ENCODE results near the gene OR51M1.
"Not testable (repeated sequence)": the region's sequence is repeated elsewhere in the genome, so short reads cannot be mapped to it uniquely, and the experiment has no call there.

Gene OR51M1, protein sequence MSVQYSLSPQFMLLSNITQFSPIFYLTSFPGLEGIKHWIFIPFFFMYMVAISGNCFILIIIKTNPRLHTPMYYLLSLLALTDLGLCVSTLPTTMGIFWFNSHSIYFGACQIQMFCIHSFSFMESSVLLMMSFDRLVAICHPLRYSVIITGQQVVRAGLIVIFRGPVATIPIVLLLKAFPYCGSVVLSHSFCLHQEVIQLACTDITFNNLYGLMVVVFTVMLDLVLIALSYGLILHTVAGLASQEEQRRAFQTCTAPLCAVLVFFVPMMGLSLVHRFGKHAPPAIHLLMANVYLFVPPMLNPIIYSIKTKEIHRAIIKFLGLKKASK

DNA sequence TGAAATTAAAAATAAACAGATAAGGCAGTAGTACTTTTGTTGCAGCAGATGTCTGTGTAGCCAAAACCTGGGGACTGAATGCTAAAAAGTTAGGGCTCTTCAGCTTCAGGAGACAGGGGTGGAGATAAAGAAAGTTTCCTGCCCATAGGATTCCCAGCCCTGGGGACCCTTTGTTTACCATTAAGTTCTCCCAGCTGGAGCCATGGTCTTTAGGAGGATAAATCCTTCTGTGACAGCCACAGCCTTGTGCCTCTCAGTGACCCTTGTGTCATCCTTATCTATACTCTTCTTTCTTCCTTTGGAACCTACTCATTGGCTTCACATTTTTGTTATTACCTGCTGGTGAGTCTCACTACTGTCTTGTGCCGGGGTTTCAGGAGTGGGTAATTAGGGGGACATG, at the start of gene OR51M1:
Gene OR51M1, plus strand, starts transcription at position 237 of the 400 bp plus-strand sequence. CDS start 5,587 bp downstream, outside the sequence.
- no peak for DNase-seq

DNA sequence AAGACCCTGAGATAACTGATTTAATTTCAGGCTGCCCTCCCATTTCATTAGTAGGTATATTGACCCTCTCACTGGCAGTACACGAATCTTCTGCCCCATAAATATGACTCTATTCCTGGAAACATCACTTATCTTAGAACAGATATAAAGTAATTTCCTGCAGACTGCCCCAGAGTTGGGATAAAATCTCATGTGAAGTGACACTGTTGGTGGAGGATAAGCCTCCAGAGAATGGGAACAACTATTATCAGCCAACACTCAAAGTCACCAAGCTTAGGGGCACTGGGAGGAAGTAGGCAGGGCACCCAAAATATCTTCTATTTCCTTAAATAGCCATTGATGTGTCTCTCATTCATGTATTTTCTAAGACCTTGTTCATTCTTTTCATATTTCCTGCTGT, 48.4 kb upstream of the OR51M1 start:
- no peak for DNase-seq

DNA sequence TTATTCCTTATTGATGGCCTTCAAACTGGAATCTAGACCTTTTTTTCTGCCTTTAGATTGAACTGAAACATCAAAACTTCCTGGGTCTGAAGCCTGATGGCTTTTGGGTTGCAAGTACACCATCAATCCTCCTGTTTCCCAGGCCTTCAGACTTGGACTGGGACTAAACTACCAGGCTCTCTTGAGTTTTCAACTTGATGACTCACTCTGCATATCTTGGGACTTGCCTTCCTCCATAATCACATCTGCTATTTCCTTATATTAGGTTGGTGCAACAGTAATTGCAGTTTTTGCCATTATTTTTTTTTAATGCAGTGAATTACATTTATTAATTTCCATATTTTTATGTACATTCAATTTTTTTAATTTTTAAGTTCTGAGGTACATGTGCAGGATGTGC, 47.3 kb upstream of the OR51M1 start:
- no peak for DNase-seq

DNA sequence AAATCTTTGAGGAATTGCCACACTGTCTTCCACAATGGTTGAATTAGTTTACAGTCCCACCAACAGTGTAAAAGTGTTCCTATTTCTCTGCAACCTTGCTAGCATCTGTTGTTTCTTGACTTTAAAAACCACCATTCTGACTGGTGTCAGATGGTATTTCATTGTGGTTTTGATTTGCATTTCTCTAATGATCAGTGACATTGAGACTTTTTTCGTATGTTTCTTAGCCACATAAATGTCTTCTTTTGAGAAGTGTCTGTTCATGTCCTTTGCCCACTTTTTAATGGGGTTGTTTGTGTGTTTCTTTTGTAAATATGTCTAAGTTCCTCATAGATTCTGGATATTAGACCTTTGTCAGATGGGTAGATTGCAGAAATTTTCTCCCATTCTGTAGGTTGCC, 46.4 kb upstream of the OR51M1 start:
- not testable (repeated sequence) for DNase-seq

DNA sequence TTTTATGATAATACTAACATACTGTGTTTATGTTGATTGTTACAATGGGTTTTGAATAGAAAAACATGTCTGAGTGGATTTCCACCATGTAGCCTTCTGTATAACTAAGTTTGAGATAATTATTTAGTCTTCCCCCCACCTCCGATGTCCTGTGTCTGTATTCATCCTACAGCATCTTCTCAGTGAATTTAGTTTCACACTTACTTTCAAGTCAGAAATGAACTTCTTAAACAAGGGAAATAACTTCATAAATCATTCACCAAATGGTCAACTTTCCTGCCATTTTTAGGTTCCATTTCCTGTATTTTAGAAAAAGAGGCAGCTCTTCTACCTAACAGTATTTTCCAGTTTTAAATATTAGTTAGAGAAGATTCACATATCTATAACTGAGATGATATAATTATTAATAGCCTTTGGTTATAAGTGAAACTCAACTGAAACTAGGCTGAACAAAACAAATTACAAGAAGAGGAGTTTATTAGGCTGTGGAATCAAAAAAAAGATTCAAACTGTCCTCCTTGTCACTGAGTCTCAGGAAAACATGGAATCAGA, 43.8 kb upstream of the OR51M1 start:
- DNase-seq, result no peak

DNA sequence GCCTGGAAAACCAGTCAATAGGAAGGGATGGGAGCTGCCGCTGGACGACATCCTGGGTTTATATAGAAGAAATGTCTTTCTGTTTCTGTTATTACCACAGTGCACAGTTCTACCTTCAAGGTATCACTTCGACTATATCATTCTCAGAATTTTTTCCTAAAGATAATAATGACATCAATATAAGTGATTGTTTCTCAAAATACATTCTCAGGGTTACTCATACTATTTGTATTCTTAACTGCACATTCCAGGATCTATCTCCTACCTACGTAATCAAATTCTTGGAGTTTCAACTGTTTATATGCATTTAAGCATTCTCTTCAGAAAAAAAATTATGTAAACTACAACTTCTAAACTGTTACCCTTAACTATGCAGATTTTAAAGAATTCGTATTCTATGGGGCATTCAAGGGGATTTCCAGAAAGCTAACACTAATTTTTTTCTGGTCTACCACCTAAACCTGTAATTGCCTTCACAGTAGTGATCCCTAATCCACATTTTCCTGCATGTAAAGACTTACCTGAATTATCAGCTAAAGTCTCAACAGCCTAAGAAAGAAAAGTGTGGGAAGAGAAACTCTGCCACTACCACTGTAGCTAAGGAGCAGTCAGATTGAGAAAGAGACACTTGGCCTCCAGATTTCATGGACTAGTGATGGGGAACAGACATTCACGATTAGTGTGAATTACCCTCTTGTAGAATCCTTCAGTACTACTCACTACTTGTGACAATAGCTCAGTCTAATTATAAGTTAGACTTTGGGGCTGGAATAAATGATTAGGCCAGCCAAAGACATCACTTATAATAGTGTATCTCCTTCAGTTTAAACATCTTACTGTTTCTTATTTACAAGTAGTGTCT, 39.9 kb upstream of the OR51M1 start, which contains the start of gene OR51B5:
Gene OR51B5, minus strand, starts transcription at position 51 of the 862 bp plus-strand sequence. Its CDS starts 0 bp downstream, at position 51.
- DNase-seq, result no peak

DNA sequence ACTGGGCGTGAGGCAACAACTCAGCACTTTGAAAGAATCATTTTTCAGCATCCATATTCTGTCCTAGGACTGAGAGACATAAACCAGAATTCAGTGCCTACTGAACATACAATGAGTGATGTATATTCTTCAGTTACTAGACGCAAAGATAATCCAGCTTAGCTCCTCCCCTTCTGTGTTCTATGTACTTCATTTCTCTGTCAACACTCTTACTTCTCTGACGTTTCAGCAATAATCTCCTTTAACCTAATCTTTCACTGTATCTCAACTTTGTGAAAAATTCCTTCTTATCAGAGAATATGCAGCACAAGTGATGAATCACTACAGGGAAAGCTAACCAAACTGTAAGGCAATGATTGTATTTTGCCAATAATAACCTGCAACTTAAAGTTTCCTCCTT, 37.8 kb upstream of the OR51M1 start:
- DNase-seq, result no peak

DNA sequence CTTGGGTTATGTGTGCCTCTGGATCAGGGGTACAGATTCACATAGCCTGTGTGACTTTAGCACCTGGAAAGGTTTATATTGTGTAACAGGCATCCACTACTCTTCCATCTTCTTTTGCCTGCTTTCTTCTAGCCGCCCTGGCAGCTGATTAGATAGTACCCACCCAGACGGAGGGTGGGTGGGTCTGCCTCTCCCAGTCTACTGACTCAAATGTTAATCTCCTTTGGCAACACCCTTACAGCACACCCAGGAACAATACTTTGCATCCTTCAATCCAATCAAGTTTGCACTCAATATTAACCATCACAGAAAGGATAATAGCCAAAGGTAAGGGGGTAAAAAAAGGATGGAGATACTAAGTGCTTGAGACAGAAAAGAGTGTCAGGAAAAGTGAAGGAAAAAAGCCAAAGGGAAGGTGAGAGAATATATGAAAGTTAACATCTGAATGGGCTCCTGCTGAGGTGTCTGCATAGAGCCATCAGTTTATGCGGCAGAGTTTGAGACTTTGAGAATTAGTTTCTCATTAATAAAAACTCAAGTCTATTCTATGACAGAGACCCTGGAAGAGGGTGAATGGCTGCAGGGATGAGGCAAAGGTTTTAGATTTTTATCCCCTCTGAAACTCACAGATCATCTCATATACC, 34.9 kb upstream of the OR51M1 start:
- no peak for DNase-seq

DNA sequence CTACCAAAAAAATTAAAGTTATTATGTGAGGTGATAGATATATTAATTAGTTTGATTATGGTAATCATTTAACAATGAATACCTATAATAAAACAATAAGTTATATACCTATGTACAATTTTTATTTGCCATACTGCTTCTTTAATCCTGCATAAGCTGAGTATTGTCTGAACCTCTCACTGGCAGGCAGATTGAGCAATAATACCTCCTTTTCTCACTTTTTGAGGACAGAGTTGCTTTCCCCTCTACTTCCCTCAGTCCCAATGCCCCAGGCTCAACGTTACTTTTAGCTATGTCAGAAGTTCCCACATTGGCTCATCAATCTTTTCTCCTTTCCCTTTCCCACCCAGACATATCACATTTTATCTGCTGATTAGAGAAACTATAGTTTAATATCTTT, 34.1 kb upstream of the OR51M1 start:
- DNase-seq, result no peak

DNA sequence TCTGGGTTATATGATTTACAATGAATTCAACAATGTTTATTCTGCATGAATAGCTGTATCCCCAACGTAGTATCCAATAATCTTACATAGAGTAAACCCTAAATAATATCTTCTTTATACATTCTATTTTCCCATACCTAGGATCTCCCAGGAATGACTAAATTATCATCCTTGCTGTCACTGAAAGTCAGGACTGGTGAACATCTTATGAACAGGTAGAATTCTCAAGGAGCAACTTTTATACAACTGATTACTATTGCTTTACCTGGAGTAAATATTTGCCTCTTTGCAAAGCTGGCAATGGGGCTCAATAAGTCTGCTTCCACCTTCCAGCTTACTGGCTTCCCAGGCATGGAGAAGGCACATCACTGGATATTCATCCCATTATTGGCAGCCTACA, 32.4 kb upstream of the OR51M1 start, which contains the start of gene OR51B6:
Gene OR51B6, plus strand, starts transcription at position 301 of the 400 bp plus-strand sequence. Its CDS starts 0 bp downstream, at position 301.
- DNase-seq, result no peak

DNA sequence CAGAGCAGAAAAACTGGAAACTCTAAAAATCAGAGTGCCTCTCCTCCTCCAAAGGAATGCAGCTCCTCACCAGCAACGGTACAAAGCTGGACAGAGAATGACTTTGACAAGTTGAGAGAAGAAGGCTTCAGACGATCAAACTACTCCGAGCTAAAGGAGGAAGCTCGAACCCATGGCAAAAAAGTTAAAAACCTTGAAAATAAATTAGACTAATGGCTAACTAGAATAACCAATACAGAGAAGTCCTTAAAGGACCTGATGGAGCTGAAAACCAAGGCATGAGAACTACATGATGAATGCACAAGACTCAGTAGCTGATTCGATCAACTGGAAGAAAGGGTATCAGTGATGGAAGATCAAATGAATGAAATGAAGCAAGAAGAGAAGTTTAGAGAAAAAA, 27.6 kb upstream of the OR51M1 start:
- DNase-seq, result not testable (repeated sequence)

DNA sequence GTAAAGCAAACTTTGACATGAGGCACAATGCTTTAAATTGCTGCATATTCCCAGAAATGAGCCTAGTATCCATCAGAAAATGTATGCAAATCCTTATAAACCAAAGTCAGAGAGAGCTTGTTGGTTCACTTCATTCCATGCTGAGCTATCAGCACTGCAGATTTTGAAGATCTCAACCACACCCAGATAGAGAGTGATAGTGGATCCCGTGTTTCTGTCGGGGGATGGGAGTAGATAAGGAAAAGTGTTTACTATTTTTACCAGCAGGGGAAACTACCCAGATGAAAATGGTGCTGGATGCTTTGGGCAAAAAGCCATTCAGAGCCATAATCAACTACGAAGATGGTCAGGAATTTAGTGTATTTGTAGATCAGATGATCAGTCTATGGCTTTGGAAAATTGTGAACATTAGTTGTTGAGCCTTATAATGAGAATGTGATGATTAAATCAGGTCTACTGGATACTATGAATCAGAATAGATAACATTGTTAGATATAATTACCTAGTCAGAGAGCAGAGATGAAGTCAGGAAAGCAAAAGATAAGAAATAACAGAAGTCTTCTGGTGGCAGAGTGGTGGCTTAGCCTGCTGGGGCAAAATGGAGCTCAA, 21.5 kb upstream of the OR51M1 start:
- DNase-seq, result no peak

DNA sequence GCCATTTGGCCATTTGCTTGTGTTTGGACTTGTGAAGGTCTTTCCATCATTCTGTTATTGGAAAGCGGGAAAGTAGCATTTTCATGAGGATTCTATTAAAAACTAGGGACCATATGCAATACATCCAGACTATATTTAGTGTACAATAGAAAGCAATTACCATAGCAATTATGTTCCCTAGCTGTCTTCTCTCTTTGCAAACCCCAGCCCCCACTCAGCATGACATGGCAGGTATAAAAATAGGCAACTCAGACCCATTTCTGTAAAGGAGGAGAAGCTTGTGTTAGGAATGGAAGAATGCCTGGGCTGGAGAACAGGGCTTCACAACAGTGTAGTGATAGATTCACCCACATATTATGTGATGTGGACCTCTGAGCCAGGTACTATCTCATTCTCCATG, 19.9 kb upstream of the OR51M1 start:
- DNase-seq, result no peak

DNA sequence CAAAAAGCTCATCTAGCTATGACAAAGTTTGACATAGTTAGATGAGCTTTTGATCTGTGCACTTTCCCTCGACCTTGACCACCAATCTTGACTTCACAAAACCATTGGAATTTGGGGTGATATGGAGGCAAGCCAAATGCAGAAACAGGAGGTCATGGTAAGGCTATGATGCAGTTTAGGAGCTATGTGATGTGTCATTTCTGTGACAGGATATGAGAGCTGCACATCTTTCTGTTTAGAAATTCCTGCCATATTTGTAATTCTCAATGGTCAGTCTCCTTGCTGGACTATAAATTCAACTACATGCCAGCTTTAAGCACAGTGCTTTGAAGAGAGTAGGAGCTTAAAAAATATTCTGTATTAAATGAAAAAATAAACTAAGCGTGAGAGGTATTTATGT, 19.4 kb upstream of the OR51M1 start:
- no peak for DNase-seq

DNA sequence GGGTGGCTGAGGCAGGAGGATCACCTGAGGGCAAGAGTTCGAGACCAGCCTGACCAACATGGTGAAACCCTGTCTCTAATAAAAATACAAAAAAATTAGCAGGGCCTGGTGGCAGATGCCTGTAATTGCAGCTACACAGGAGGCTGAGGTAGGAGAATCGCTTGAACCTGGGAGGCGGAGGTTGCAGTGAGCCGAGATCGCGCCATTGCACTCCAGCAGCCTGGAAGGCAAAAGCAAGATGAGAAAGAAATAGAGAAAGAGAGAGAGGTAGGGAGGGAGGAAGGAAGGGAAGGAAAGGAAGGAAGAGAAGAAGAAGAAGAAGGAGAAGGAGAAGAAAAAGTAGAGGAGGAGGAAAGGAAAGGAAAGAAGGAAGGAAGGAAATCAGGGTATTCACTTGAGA, 17.2 kb upstream of the OR51M1 start:
- DNase-seq, result not testable (repeated sequence)

DNA sequence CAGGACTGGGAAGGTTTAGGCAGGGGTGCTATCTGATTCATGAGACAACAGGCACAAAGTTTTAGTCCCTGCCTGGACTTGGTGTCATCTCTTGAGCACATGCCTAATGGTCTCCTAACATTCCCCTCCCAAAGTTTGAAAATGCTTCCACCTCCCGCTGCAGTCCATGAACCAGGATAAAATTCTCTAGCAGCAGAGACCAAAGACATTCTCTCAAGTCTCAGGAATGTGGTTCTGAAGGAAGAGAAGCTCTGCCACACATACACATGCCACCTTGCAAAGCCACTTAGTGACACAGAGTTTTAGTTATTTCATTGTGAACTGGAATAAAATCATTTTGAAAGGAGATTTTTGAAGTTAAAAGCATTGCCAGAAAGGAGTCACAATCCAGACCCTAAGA, 16.8 kb upstream of the OR51M1 start:
- no peak for DNase-seq

DNA sequence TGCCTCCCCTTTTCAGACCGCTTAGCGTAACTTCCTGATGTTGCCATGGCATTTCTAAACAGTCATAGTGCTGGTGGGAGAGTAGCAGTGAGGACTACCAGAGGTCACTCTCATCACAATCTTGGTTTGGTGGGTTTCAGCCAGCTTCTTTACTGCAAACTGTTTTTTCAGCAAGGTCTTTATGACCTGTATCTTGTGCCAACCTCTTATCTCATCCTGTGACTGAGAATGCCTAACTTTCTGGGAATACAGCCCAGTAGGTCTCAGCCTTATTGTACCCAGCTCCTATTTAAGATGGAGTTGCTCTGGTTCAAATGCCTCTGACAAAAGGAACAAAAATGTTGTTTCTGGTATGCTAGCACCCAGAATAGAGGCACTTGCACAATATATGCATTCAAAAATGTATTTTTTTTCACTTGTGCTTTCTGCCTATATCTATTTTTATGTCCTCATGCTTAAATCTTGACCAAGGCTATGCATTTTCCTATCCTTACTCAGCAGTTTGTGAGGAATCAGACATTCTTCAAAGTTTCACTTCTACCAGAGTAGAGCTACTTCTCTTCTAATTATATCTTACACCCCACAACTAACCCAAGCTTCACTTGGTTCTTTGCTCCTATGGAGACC, 16.1 kb upstream of the OR51M1 start:
- no peak for DNase-seq

DNA sequence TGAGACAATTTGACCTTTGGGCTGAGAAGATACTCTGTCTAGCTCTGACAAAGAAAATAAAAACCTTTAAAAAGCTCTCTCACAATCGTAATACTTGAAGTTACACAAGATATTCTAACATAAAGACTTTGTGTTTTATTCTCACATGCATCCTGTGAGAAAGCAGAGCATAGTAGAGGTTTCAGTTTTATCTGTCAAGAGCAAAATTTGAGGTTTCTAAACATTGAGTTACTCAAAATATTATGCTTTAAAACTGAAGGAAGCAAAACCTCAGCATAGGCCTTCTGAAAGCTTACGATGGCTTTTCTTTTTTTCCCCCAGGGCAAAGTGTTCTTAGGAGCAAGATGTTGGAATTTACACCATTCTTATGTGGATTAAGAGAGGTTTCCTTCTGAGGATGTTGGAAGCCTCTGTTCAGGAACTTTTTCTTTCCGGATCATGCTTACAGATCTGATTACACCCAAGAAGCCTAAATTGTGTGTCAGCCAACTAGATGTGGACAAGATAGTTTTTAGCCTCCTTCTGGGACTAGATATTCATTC, 15.0 kb upstream of the OR51M1 start:
- no peak for DNase-seq

DNA sequence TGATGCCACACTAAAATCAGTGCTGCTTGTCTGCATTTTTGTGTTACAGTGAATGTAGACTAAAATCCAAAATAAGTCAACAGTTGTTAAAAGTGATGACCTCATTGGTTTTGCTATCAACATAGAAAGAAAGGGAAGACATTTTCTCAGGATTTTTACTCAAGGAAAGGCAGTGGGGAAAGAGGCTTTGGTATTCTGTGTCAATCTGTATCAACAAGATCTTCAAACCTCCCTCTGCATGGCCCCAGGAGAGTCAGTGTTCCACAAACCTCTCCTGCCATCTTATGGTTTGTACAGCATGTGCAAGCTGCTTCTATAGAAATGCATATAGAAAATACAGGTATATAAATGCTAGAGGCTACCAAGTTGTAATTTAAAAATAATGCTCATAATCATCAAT, 13.8 kb upstream of the OR51M1 start:
- DNase-seq, result no peak

DNA sequence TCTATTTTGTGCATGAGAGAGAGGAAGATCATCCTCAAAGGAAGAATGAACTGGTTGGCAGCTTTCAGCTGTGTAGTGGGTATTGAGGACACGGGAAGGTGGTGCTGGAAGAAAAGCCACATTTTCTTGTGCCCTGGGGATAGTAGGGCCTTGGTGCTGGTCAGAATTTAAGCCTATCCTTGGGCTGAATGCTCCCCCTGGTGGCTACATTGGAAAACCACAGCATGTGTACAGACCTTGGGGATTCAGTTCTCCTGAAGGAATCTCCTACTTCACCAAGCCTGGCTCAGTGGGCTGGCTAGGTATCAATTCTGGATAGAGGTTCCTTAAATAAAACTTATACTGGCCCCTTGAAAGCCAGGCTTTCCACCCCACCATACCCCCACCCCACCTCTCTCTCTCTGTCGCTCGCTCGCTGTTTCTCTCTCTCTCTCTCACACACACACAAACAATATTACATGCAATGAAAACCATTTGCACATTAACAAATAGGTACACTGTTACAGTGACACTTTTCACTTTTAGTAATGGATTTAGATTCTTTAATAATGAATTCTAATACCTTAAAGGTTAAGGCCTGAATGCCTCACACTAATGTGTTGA, 2.8 kb upstream of the OR51M1 start:
- DNase-seq, result peak in 20 of 56 donors; percentile 1 to 39 (median 6)

Data from nucleus accumbens (tissue), 56 donors.